Epithelial cell of proximal tubule (primary cell): ENCODE data around the gene FLT3. TPM values are rescaled to one million over a fixed set of nuclear protein-coding genes. Genes with fewer than 3 reads are reported as not detected.
"Not testable (repeated sequence)": the region's sequence is repeated elsewhere in the genome, so short reads cannot be mapped to it uniquely, and the experiment has no call there.

ENCODE experiments used
- DNase-seq: peaks from one replicate; pipeline ENCODE4 v3.0.0-alpha.2; 2011; ENCODE audit warnings: low read depth
- H3K4me3 ChIP-seq: 2 replicates; pipeline ENCODE4 v1.5.1; 2011; ENCODE audit warnings: low read depth, mild to moderate bottlenecking, low read length
- total RNA-seq: library from RNA; depleted of rRNA; stranded (reverse); fragments of >200 nt; gene quantifications from 2 replicates; pipeline ENCODE4 v1.2.3, GENCODE V29; 2015
- TF ChIP-seq, protein P1 (sequence below): conservative IDR thresholded peaks from 2 replicates; pipeline ENCODE4 v1.5.1; 2012; ENCODE audit warnings: low read depth, mild to moderate bottlenecking, low read length

The FLT3 gene
- total RNA-seq, 1 donor from 2014 or later = 0.58 TPM

DNA sequence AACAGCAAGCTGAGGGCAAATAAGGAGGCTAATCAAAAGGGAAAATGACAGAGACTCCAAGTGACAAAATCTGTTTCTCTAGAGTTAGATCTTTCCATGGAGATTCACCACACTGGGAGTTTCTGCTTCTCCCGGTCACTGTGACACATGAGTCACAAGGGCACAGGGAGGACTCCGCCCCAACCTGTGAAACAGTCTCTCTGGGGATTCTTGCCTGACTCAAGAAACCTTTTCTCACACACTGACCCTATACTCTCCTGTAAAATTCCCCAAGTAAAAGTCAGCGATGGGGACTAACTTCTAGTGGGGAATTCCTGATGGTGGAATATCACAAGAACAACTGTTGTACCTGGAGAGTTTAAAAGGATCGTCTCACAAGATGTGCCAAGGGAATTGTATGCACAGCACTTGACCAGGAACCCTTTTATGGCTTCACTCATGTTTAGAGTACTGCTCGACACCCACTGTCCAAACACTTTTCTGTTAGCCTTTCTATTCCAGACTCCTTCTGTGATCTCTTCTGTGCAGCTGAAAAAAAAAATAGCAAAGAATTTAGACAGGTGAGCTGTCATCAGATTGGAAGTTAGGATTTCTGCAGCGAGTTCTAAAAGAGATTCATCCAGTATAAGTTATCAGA, 65.1 kb downstream of the FLT3 start:
- TF ChIP-seq, protein P1, sequence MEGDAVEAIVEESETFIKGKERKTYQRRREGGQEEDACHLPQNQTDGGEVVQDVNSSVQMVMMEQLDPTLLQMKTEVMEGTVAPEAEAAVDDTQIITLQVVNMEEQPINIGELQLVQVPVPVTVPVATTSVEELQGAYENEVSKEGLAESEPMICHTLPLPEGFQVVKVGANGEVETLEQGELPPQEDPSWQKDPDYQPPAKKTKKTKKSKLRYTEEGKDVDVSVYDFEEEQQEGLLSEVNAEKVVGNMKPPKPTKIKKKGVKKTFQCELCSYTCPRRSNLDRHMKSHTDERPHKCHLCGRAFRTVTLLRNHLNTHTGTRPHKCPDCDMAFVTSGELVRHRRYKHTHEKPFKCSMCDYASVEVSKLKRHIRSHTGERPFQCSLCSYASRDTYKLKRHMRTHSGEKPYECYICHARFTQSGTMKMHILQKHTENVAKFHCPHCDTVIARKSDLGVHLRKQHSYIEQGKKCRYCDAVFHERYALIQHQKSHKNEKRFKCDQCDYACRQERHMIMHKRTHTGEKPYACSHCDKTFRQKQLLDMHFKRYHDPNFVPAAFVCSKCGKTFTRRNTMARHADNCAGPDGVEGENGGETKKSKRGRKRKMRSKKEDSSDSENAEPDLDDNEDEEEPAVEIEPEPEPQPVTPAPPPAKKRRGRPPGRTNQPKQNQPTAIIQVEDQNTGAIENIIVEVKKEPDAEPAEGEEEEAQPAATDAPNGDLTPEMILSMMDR = no peak
- no peak for DNase-seq
- H3K4me3 ChIP-seq = no peak overlapping the region

DNA sequence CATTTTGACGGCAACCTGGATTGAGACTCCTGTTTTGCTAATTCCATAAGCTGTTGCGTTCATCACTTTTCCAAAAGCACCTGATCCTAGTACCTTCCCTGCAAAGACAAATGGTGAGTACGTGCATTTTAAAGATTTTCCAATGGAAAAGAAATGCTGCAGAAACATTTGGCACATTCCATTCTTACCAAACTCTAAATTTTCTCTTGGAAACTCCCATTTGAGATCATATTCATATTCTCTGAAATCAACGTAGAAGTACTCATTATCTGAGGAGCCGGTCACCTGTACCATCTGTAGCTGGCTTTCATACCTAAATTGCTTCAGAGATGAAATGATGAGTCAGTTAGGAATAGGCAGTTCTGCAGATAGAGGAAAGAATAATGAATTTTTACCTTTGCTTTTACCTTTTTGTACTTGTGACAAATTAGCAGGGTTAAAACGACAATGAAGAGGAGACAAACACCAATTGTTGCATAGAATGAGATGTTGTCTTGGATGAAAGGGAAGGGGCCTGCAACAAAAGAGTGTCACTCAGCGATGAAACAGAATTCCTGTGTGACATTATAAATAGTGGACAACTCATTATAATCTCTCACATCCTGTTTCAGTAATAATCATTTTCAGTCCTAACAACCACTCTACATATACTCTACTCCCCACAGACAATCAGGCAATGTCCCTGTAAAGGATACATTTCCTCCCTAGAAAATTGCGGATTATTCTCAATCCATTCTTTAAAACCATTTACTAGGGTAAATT, 66.3 kb downstream of the FLT3 start:
- TF ChIP-seq, protein P1 = no peak
- no peak overlapping the region for H3K4me3 ChIP-seq
- DNase-seq = no peak

DNA sequence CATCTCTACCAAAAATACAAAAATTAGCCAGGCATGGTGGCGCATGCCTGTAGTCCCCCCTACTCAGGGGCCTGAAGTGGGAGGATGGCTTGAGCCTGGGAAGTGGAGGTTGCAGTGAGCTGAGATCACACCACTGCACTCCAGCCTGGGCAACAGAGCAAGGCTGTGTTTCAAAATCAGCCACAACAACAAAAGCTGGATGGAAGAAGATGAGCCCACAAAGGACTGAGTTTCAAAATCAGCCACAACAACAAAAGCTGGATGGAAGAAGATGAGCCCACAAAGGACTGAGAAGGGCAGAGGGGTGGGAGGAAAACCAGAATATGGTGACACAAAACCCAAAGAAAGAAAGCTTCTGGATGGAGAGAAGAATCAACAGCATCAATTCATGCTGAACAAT, 67.9 kb downstream of the FLT3 start:
- DNase-seq, H3K4me3 ChIP-seq: not testable (repeated sequence)

DNA sequence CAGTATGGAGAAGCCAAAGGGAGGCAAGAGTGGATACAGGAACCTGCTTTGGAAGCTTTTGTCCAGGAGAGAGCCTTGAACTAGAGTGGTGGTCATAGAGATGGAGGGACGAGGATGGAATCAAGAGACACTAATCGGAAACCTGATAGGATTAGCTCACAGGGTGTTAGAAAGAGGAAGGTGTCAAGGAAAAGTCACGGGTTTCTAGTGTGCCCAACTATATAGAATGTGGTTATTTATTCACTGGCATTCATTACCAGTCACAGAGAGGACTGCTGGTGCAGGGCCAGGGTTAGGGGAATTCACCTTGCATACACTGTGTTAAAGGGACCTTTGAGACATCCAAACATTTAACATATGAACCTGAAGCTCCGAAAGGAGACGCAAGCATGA, 68.5 kb downstream of the FLT3 start:
- H3K4me3 ChIP-seq = no peak overlapping the region
- TF ChIP-seq, protein P1 = no peak
- DNase-seq = no peak

DNA sequence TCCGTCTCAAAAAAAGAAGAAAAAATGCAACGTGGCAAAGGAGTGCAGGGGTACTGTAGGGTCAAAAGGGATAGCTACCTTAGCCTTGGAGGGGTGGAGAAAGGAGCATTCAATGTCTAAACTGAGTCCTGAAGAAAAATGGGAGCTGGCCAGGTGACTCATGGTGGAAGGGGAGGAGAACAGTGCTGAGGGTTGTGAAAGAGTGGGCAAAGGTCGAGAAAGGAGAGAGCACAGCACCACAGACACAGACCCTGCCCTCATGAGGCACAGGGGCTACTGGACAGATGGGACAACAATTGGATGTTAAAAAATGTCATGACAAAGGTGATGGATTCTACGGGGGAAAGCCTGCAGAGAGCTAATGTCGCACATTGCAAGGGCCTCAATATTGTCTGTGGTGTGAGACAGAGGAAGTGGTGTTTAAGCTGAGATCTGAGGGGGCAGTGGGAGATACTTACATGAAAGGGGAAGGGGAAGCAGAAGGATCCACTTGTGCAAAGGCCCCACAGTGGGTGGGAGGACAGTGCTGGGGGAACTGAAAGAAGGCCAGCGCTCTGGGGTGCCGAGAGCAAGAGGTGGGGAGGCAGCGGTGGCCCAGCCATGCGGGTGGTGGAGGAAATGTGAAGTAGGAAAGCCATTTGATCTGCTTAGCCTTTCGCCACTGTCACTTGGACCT, 69.0 kb downstream of the FLT3 start:
- no peak overlapping the region for H3K4me3 ChIP-seq
- no peak for DNase-seq
- TF ChIP-seq, protein P1 = no peak

DNA sequence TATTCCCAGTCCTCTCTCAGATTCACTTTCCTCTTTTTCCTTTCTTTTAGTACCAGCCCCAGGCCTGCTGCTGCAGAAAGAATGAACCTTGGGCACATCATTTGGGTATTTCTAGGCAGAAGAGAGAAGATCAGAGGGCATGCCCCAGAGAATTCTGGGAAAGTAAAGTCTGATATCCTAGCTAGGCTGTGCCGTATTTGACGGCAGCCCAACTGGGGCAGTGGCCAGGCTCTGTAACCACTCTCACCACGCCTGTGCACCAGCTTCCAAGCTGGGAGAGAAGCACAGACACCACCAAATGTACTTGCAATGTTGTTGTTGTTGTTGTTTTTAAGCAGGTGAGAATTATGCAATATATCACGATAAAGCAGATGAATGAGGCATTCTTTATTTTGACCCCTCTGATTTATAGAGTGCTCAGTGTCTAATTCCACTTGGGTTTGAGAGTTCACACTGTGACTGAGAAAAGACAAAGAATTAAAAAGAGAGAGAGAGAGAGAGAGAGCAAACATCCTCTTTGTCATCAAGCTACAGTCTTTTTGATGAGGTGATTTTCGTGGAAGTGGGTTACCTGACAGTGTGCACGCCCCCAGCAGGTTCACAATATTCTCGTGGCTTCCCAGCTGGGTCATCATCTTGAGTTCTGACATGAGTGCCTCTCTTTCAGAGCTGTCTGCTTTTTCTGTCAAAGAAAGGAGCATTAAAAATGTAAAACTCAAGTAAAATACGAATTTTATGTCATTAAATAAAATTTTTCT, 72.6 kb downstream of the FLT3 start:
- H3K4me3 ChIP-seq = no peak overlapping the region
- TF ChIP-seq, protein P1 = no peak
- no peak for DNase-seq

DNA sequence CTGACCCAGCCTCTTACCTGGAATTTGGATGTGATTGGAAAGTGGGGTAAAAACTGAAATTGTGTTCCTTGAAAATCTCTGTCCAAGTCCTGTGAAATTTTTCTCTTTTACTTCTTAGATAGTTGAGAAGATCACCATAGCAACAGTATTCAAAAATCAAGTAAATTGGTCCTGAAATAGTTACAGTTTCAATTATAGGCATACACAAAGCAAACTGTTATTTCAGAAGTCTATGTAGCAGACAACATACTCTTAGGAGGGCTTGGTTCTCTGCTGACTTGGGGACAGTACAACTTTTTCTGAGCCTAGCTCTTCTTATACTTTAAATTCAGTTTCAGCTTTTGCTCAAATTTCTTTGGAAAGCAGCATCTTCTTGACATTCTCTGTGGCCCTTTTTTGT, 73.3 kb downstream of the FLT3 start:
- no peak overlapping the region for H3K4me3 ChIP-seq
- DNase-seq = no peak
- TF ChIP-seq, protein P1 = no peak
